CD4-positive, alpha-beta T cell treated with Interleukin-15 for 4 hours (primary cell): ENCODE data around the gene NAALADL2.
"Not testable (repeated sequence)": the region's sequence is repeated elsewhere in the genome, so short reads cannot be mapped to it uniquely, and the experiment has no call there.

Experiments
- DNase-seq: peaks from one replicate; pipeline ENCODE4 v3.0.0-alpha.2; 2020; ENCODE audit warnings: low spot score

The NAALADL2 gene

DNA sequence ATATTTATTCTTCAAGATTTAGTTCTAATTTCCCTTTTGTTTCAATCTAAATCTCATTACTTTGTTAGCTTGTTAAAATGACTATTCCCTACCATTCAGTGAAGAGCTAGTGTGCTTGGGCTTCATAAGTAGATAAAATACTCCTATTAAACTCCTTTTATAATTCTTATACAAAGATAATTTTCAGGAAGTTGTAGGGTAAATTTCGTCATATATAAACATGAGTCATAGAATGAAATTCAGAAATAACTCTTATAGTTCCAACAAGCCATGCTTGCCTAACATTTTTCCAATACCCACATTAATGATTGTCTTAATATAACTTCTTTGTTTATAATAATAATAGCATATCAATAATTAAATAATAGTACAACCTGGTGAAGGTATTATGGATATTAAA lies 407.3 kb downstream of the NAALADL2 start:
- DNase-seq, result no peak

DNA sequence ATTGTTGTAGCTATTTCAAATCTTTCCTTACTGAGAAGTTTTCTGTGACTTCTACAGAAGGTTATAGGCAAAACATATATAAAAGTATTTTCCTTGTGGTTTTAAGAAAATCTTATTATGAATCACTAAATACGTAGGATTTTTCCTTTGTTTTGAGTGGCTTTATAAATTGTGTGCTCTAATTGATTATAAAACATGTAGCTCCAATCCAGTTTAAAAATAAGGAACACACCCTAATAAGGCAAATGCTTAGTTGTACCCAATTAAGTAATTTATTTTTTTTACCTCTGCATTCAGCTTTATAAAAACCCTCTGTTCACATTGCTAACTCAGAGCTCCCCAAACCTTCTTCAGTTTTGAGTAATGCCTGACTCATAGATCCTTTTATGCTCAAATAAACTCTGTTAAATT lies 408.0 kb downstream of the NAALADL2 start:
- no peak for DNase-seq

DNA sequence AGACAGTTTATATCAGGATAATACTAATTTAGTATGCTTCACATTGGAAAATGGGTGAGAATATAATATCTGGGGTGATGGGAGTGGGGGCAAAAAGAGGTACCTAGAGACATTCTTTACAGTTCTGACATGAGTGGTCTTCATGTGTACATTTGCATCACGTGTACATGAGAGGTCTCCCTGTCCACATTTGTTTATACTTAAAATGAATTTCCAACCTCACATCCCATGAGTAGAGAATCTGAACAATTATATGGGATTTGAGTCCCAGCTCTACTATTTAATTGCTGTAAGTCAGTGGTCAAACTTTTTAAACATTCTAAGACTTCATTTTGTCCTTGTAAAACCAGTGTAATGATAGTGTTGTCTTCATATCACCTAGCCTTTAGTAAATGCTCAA lies 408.4 kb downstream of the NAALADL2 start:
- DNase-seq, result no peak

DNA sequence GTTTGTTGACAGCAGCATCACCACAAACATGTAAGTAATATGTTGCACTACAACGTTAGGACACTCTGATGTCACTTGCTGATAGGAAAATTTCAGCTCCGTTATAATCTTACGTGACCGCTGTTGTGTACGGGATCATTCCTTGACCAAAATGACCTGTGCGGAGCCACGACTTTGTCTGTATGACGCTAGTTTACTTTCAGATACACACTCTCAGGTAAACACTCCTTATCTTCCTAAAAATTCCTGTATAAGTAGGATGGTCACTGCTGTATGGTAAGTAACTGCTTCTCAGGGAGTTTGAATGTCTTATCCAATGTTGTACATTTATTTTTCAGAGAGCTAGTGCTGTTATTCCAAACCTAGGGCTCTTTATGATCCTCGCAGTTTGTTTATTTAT lies 410.3 kb downstream of the NAALADL2 start:
- DNase-seq, result no peak

DNA sequence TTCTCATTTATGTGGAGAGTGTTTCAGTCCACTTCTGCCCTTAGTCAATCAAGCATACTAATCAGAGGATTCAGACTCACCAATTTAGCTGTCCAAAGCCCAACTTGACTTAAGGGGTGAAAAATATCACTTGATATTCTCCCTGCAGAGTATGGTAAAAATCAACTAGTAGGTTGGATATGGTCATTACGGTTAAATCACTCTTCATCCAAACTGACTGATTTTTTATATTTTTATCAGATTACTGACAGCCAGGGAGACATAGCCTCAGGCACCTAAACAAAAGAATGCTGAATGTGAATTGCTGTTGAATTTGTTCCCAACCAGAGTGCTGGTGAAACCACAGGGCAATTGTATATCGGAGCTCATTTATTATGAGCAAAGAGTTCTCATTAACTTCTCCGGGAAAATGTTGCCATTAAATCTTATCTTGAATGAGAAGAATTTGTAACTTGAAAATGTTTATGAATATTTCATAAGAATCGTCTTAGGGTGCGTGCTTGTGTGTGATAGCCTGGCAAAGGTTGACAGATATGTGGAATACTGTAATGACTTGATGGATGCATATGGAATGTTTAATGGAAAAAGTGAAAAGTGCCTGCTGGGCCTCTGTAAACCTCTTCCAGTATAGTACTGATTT lies 411.2 kb downstream of the NAALADL2 start:
- no peak for DNase-seq

DNA sequence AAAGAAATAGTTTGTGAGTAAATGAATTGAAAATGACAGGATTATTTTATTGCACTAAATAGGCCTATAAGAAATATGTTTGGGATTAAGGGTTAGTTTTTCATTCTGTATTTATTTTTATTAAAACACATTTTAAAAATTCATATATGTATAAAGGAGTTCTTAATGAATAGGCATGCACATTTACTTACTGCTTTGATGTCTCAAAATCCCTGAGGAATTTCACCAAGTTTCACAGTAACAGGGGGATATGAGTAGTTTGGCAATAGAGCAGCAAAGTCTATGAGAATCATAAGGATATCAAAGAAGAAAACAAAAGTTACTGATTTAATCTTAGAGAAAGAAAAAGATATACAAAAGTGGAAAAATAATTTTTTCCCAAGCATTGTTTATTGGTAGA lies 411.7 kb downstream of the NAALADL2 start:
- DNase-seq, result no peak

DNA sequence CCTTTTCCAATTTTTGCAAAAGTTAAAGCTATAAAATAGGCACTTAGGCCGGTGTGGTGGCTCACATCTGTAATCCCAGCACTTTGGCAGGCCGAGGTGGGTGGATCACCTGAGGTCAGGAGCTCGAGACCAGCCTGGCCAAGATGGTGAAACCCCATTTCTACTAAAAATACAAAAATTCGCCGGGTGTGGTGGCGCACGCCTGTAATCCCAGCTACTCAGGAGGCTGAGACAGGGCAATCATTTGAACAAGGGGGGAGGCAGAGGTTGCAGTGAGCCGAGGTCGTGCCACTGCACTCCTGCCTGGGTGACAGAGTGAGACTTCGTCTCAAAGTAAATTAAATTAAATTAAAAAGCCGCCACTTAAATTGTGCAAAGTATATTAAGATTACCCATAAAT lies 412.3 kb downstream of the NAALADL2 start:
- DNase-seq, result not testable (repeated sequence)

DNA sequence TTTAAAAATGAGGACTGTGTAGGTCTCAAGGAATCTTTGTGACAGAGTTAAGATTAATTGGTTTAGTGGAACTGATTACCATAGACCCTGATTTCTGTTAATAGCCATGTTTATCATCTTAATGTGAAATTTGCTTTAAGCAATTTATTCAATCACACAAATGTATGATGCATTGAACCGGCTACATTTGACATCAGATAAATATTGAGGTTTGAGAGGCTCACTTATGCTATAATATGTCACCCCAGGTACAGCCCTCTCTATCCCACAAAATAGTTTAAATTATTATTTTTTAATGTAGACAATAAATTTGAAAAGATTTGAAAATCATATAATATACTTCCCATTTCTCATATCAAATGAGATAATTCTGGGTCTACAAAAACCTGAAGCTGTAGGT lies 413.3 kb downstream of the NAALADL2 start:
- DNase-seq, result no peak

DNA sequence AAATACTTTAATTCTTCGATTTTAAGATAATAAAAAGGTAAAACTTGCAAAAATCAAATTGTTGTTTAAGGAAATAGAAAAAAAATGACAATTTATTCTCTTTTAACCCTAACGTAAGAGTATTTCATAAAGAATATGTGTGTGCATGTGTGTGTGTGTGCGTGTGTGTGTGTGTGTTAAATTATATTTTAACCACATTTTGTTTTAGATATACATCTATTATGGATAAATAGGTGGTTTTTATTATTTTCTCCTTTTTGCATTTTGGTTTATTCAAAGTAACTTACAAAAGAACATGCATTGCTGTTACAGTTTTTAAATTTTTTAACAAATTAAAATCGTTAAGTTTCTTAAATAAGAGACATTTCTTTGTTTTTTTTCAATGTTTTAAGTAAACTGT lies 414.4 kb downstream of the NAALADL2 start:
- DNase-seq, result no peak

DNA sequence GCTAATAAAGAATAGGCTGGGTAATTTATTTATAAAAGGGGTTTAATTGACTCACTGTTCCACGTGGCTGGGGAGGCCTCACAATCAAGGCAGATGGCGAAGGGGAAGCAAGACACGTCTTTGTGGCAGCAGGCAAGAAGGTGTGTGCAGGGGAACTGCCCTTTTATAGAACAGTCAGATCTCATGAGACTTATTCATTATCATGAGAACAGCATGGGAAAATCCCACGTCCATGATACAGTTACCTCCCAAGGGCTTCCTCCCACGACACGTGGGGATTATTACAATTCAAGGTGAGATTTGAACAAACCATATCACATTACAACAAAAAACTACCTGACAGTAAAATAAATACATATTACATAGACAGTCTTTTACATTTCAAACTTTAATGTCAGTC lies 414.9 kb downstream of the NAALADL2 start:
- no peak for DNase-seq

DNA sequence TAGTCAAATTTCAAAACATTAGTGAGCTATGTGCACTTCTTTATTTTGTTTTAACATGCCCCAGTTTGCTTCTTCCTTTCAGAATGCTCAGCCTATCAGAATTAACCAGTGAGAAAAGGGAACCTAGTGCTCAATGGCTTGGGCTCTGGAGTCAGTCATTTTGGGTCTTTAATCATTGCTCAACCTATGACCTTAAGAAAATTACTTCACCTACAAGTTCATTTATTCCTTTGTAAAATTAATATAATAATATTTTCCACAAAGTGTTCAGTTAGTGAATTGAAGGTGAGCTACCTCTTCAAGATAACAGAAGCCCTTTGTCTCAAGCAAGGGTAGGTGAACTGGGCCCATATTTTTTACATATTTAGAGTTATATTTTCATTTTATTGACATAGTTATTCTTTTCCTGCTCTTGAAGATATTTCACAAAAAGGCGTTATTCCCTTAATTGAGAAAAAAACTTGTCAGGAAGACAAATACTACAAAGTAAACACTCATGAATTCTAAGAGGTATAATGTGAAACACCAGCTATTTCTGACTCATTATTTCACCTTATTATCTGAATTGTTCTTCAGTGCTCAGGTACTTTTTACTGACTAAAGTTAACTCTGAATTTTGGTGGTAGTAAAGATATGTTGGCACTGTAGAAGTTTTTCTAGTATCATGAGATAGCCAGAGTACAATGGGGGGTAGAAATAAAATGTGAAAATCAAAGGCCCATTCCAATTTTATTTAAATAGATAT lies 415.5 kb downstream of the NAALADL2 start:
- no peak for DNase-seq

DNA sequence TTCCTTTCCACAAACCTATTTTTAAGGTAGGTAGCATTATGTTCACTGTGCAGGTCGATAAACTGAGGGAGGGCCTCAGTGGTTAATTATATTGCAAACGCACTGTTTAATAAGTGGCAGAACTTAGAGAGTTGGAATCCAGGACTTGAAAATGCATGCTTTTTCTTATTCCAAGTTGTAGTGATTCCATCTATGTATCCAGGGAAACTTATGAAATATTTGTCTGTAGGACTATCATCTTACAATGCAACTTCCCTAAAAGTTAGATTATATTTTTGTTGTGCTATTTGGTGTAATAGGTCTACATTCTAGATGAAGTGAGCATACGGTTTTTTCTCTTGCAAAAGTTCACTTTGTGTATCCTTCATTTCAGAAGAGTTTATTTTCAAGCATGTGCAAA lies 419.5 kb downstream of the NAALADL2 start:
- no peak for DNase-seq

DNA sequence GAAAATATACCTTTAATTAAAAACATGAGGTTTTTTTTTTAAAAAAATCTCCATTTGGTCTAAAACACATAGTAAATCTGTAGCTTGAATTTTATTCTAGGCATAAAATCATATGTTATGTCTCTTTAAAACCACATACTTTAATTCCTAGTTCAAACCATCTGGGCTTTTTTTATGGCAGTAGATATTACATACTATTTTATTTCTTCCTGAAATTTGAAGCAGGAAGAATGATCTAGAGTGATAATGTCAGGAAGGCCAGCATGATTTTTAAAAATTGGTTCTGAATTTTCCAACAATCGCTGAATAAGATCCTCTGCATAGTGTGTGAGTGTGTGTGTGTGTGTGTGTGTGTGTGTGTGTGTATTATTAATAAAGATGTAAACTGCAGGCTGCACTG lies 420.3 kb downstream of the NAALADL2 start:
- no peak for DNase-seq

DNA sequence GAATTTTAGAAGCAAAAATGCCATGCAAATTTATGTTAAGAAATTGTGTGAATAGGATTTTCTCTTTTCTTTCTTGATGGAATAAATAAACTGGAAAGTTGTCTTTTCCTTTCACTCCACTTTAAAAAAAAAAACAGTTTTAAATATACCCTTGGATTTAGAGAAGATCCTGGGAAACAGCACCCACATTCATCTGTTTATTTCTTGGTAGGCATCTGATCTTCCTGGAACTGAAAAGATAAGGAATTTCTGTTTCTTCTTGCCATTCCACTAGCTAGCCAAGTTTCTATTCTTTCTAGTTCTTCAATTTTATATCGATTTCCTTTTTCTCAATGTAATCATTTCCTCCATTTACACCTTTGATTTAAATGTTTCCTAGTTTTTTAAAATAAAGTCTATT lies 420.8 kb downstream of the NAALADL2 start:
- DNase-seq, result no peak

DNA sequence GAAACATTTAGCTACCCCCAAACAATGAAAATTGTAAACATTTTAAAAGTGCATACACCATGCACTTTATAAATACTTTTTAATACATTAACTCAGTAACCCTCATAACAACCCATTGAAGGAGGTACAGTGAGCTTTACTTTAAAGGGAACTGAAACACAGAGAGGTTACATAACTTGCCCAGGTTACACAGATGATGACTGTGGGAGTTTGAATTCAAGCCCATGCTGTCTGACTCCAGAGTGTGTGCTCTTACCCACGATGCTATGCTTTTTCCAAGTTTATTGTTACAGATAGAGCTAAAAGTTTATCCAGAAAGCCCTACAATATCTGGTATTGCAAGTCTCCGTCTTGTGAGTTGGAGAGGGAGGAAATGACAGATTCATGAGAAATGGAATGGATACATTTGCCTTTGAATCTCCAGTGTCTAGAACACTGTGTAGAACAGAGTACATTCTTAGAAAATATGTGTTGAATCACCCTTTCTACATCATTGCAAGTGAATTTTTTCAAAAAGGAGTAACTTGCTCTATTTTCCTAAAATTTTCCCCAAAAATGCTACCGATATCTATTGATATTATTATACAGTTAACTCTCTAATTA lies 428.3 kb downstream of the NAALADL2 start:
- no peak for DNase-seq

DNA sequence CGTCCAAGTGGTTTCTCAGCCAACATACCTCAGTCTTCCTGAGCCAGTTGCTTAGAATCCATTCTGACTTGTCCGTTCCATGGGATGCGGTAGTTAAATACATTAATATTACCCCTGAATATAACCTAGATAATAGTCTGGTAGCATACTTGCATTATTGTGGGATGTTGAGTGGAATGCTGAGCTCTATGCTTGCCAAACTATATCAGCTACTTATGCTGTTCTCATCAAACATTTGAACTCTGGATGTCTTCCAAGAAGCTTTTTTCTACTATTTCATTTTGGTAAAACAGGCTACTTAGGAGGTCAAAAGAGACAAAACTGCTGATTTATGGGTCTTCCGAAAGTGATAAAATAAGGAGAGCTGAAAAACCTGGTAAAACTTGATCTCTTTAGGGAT lies 429.5 kb downstream of the NAALADL2 start:
- DNase-seq, result no peak

DNA sequence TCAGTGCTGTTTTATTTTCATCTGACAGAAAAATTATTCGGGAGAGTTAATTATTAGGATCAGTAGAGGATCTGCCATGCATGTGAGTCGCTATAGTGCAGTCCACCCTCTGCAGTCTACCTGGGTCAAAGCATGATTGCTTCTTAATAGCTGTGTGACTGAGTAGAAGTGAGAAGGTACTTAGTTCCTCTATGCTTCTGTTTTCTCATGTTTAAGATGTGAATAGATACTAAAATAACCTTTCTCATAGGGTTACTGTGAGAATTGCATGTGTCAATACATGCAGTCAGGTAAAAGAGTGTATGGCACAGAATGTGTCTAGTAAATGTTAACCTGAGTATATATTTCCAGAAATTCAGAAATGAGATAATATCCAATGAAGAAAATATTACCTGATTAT lies 435.7 kb downstream of the NAALADL2 start:
- no peak for DNase-seq

DNA sequence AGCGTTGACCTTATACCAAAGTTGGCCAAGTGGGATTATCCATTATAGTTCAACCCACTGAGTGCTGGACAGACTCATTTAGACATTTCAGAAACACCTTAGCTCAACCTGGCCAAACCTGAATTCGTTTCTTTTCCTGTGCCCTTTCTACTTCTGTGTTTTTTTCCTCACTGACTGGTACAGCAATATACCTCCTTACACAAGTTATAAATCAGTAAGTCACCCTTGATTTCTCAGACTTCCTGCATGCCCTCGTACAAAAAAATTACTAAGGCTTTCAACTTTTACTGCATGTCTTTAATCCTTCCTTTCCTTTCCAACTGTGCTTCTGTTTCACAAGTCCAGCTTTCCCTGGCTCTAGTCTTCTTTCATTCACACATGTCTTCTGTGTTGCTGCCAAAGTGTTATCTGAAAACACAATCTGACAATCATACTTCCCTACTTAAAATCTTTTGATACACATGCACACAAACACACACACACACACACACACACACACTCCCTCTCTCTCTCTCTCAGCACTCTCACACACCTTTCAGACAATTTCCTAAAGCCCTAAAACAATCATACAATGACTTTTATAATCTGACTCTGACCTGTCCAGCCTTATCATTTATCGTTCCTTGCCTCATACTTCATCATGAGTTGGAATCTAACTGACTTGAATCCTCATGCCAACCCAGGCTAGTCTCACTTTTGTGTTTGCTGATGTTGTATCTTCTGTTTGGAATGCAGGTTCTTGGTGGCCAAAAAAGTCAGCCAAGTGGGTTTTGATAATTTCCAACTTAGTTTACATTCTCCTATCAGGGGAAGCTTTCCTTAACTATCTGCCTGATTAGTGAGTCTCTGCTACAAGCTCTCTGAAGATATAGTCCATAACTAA lies 436.4 kb downstream of the NAALADL2 start:
- no peak for DNase-seq

DNA sequence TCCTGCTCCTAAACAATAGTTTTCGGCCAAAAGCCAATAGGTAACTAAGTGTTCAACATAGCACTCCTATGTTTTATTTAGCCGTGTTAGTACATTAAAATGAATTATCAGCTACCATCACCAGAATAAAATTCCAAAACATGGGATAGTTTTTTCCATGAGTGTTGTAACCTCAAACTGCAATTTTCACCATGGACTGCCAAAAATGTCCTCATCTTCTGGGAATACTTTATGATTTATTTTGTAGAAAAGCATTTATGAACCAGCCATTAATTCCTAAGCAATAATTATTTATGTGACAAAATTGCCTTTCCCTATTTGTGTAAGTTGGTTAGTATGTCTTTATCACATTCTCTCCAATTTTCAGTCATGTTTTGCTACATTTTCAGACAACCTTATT lies 438.1 kb downstream of the NAALADL2 start:
- no peak for DNase-seq

DNA sequence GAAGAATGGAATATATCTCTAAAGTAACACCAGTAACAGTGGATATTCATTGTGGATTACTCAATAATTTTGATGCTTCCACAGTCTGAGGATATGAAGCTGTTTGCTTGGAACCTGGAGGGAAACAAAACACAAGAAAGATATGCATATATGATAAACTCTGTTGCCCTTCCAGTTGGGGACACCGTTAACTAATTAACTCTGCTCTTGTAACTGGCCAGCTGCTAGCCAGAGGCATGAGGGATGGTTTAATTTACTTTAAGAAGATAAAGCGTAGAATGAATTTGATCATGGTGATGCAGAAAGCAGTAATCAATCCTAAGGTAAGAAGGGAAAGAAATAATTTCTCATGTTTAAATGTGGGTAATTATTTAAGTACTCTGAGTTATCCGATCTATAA lies 442.6 kb downstream of the NAALADL2 start:
- no peak for DNase-seq

DNA sequence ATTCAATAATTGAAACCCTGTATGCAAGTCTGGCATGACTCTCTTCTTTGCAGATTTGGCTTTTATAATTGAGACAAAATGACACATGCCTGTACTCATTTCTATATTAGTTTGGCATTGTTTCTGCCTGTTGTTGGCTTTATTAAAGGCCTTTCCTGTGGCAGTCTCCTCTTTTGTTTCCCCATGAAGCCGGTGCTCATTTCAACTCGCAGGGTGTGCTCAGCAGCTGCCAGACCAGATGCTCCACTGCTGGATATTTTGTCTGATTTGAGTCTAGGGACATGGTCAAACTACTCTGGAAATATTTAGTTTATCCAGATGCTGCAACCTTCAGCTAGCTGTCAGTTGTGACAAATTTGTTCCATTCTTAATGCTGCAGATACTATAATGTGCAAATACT lies 445.3 kb downstream of the NAALADL2 start:
- no peak for DNase-seq

DNA sequence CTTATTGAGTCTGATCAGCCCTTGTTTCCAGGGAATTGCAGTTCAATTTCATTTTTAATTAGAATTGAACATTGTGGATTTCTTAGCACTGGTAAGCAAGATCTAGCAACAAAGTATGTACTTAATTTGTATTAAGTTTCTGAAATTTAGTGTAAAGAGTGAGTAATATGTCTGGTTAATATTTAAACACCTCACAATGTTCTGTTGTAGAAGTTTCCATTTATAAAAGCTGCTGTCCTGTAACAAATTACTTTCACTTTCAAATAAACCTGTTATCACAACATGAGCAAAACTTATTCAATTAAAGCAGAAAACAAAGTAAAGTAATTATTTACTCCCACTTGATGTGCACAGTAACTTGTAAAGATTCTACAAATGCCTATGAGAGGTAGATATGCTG lies 448.5 kb downstream of the NAALADL2 start:
- no peak for DNase-seq

DNA sequence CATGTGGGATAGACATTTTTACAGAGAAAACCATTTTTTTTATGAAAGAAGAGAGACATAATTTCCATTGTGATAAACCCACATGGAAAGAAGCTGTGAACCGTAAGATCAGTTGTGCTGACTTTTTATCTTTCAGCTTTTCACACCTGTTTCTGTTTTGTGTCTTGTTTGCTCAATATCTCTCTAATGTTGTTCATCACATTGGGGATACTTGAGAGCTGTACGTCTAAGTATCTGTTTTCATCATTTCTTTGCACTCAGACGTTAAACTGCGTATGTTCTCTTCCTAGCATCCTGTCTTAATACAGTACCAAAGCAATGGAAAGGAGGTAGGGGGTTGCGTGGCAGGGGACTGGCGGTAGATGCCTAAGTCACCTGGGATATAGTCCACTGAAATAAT lies 449.0 kb downstream of the NAALADL2 start:
- DNase-seq, result no peak
